ENCODE data around the gene GALNT9. TPM values are rescaled to one million over a fixed set of nuclear protein-coding genes. Genes with fewer than 3 reads are reported as not detected.

GALNT9 gene
- total RNA-seq, 2 donors from 2014 or later: not detected

DNA sequence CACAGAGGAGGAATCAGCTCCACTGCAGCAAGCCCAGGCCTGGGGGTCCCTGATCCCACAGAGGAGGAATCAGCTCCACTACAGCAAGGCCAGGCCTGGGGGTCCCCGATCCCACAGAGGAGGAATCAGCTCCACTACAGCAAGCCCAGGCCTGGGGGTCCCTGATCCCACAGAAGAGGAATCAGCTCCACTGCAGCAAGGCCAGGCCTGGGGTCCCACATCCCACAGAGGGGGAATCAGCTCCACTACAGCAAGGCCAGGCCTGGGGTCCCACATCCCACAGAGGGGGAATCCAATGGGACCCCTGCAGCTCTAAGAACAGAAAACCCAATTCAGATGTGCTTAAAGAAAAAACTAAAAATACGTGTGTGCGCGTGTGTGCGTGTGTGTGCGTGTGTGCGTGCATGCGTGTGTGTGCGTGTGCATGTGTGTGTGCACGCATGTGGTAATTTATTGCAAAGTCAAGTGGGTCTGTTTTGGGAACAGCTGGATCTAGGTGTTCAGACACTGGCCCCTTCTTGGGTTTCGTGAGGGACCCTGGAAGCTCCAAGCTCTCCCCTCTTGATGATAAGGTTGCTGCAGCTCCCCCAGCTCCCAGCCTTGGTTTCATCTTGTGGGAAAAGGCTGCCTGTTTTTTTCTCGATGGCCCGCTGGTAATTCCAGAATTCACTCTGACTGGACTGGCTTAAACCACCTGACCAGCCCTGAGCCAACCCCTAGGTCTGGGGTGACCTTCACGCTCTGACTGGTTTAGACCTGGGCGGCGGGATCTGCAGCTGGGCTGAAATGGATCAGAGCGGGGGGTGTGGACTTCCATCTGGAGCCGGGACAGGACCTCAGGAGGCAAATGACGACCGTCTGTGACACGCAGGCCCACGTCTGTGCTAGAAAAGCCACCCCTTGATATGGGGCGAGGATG, 47.1 kb downstream of the GALNT9 start:
- DNase-seq: no peak

DNA sequence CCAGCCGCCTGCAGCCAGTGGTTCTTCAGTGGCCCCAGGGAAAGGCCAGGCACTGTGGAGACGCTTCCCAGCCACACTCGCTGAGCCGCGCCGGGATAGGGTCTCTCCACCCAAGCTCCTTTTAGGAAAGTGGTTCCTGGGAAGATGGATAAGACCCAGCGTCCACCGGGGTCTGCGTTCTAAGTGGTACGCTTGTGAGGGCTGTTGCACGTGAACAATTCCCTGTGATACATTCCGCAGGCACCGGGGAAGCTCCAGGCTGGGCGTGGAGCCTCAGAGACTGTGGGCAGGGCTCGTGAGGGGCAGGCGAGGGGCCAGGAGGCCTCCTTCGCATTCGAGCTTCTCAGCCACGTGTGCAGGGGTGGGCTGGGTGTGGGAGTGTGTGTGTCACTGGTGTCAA, 48.4 kb downstream of the GALNT9 start:
- peaks cover 10% of the 10 kb centered on the region for H3K4me1 Mint-ChIP-seq
- peaks cover 3% of the 10 kb centered on the region for H3K36me3 Mint-ChIP-seq (ENCODE audit: low read depth)
- no peaks in the 10 kb centered on the region for H3K9me3 ChIP-seq (ENCODE audit: control insufficient read depth, low read length, poor library complexity, severe bottlenecking)
- no peak for ATAC-seq
- no peak overlapping the region for H3K27ac Mint-ChIP-seq
- no peak for DNase-seq
- H3K27me3 Mint-ChIP-seq: peaks cover 37% of the 10 kb centered on the region
- H3K4me3 Mint-ChIP-seq: no peak overlapping the region

More for the DNA sequence above, 47.1 kb downstream of the GALNT9 start:
- H3K9me3 ChIP-seq (ENCODE audit: control insufficient read depth, low read length, poor library complexity, severe bottlenecking): no peaks in the 10 kb centered on the region
- ATAC-seq: no peak
- peaks cover 25% of the 10 kb centered on the region for H3K27me3 Mint-ChIP-seq
- H3K4me3 Mint-ChIP-seq: no peak overlapping the region
- H3K4me1 Mint-ChIP-seq: peaks cover 10% of the 10 kb centered on the region
- no peak overlapping the region for H3K27ac Mint-ChIP-seq
- H3K36me3 Mint-ChIP-seq (ENCODE audit: low read depth): peaks cover 3% of the 10 kb centered on the region

DNA sequence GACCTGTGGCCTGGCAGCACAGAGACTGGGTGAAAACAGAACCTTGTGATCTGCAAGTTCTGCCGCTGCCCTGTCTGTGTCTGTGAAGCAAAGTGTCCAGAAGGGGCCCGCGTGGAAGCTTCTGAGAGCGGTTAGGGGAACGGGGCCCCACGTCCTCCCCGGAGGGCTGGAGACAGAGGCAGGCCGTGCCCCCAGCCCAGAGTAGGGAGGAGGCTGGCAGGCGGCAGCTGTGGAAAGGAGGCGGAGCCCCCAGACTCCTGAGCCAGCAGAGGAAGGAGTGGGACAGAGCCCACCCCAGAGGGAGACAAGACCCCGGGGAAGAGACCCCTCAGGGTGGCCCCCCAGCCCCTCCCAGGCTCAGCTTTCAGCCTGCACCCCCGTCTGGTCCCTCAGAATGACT, 49.0 kb downstream of the GALNT9 start:
- ATAC-seq: no peak
- H3K9me3 ChIP-seq (ENCODE audit: control insufficient read depth, low read length, poor library complexity, severe bottlenecking): no peaks in the 10 kb centered on the region
- no peak overlapping the region for H3K4me3 Mint-ChIP-seq
- no peak for DNase-seq
- H3K4me1 Mint-ChIP-seq: peaks cover 7% of the 10 kb centered on the region
- no peaks in the 10 kb centered on the region for H3K36me3 Mint-ChIP-seq (ENCODE audit: low read depth)
- peaks cover 38% of the 10 kb centered on the region for H3K27me3 Mint-ChIP-seq
- H3K27ac Mint-ChIP-seq: no peak overlapping the region

DNA sequence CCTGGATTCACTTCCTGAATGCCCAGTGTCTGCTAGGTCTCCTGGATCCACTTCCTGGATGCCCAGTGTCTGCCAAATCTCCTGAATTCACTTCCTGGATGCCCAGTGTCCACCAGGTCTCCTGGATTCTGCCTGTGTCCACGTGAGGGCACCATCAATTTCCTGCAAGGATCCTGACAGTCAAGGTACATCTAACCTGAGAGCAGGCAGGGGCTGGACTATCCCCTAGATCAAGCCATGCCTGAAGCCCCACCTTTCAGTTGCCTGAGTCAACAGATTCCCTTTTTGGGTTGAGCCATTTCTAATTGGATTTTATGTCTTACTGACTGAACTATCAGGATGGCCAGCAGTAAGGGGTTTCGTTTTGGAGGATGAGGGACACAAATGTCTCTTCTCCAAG, 49.5 kb downstream of the GALNT9 start:
- Mint-ChIP-seq H3K4me3 (no peak overlapping the region), H3K27ac (no peak overlapping the region), H3K27me3 (peaks cover 39% of the 10 kb centered on the region), H3K36me3 (ENCODE audit: low read depth) (no peaks in the 10 kb centered on the region), H3K4me1 (peaks cover 7% of the 10 kb centered on the region)
- DNase-seq: no peak
- no peak for ATAC-seq
- H3K9me3 ChIP-seq (ENCODE audit: control insufficient read depth, low read length, poor library complexity, severe bottlenecking): no peaks in the 10 kb centered on the region

DNA sequence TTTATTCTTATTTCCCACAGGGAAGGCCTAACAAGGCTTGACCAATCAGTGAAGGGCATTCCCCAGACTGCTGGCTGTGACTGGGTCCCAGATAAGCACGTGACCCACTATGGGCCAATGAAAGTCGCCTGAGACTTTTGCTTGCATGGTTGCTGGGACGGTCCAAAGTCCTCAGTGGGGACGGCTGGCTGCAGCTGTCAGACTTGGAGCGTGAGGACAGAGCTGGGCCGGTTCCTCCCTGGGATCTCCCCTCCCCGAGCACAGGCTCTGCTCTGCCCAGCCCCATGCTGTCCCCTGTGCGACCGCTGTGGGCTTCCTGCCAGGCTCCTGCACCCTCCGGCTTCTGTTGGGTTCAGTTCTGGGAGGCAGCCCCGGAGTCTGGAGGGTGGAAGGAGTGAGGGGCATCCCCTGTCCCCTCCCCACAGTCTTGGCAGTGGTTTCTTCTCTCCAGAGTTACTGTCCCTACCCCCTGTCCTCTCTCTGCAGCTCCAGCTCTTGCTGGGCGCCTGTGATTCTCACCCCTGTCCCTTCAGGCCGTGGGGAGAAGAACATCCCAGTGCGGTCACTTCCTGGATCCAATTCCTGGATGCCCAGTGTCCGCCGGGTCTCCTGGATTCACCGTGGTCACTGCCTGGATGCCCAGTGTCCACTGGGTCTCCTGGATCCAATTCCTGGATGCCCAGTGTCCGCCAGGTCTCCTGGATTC, 50.1 kb downstream of the GALNT9 start:
- peaks cover 41% of the 10 kb centered on the region for H3K27me3 Mint-ChIP-seq
- no peak for DNase-seq
- H3K27ac Mint-ChIP-seq: no peak overlapping the region
- no peak overlapping the region for H3K4me3 Mint-ChIP-seq
- no peak for ATAC-seq
- H3K4me1 Mint-ChIP-seq: peaks cover 7% of the 10 kb centered on the region
- H3K9me3 ChIP-seq (ENCODE audit: control insufficient read depth, low read length, poor library complexity, severe bottlenecking): no peaks in the 10 kb centered on the region
- no peaks in the 10 kb centered on the region for H3K36me3 Mint-ChIP-seq (ENCODE audit: low read depth)

DNA sequence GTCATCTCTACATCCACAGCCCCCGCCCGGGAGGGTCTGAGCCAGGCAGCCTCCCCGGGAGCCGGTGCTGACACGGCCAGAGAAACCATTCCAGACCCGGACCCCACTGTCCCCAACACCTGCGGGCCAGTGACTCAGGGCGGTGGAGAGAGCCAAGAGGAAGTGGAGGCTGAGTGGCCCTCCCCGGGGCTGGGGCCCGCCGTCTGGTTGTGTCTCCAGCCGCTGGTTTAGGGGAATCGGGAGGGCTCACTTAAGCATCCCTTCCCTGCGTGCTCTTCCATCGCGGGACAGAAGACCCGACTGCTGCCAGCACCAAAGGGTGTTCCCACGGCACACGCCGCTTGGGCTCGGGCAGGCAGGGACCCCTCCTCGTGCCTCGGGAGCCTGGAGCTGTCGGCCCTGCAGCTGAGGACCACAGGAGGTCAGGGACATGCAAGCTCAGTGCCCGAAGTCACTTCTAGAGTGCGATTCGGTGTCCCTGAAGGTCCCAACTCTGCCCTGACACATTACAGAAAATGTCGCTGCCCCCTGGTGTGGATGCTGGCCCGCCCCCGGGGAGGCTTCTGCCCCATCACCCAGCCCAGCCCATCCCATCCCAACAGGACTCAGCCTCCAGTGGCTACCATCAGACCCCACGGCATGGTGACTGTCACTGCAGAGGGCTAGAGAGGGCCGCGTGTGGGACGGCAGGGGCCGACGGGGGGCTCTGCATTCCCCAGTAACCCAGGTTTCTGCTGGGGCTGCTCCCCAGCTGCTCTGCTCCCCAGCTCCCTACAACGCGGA, 50.8 kb downstream of the GALNT9 start:
- Mint-ChIP-seq H3K36me3 (ENCODE audit: low read depth) (no peaks in the 10 kb centered on the region), H3K27me3 (peaks cover 34% of the 10 kb centered on the region), H3K4me1 (peaks cover 5% of the 10 kb centered on the region), H3K27ac (no peak overlapping the region), H3K4me3 (no peak overlapping the region)
- no peak for DNase-seq
- no peaks in the 10 kb centered on the region for H3K9me3 ChIP-seq (ENCODE audit: control insufficient read depth, low read length, poor library complexity, severe bottlenecking)
- no peak for ATAC-seq

DNA sequence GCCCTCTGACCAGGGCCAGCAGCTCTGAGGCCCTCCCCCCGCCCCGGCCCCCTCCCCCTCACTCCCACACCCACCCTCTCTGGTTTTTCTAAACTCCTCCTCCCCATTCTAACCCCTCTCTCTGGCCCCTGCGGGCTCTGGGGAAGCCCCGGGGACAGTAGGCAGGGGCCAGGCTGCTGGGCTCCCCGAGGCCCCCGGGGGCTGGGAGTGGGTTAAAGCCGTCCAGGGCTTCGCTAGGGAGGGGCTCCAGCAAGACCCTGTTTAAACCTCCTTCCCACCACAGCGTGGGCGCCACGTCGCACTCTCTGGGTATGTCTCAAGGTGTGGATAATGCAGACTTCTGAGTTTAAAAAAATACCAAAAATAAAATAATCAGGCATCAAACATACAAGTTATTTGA, 51.4 kb downstream of the GALNT9 start:
- H3K4me3 Mint-ChIP-seq: no peak overlapping the region
- no peaks in the 10 kb centered on the region for H3K36me3 Mint-ChIP-seq (ENCODE audit: low read depth)
- peaks cover under 1% of the 10 kb centered on the region for H3K4me1 Mint-ChIP-seq
- ATAC-seq (no peak), DNase-seq (no peak)
- no peak overlapping the region for H3K27ac Mint-ChIP-seq
- no peaks in the 10 kb centered on the region for H3K9me3 ChIP-seq (ENCODE audit: control insufficient read depth, low read length, poor library complexity, severe bottlenecking)
- peaks cover 38% of the 10 kb centered on the region for H3K27me3 Mint-ChIP-seq

DNA sequence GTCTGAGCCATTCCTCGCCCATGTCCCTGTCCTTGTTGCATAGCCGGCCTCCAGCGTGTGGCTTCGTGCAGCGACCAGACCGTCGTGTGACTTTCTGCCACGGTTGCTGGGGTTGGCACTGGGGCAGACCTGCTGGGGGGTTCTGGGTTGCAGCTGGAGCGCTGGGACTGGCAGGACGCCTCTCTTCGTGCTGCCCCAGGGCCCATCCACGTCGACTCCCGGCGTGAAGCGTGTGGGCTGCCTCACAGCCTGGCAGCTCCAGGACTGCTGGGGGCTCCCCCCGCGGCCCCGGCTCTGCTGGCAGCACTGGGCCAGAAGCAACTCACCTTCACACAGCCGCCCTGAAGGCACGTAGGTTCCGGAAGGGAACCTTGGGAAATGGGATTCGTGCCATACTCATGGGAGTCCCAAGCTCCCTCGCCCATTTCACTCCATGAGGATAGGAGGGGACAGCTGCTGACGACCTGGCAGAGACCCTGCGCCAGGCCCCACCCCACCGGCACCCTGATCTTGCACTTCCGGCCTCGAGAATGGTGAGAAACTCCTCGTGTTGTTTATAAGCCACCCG, 51.9 kb downstream of the GALNT9 start:
- no peaks in the 10 kb centered on the region for H3K9me3 ChIP-seq (ENCODE audit: control insufficient read depth, low read length, poor library complexity, severe bottlenecking)
- H3K4me1 Mint-ChIP-seq: no peaks in the 10 kb centered on the region
- H3K4me3 Mint-ChIP-seq: no peak overlapping the region
- H3K27me3 Mint-ChIP-seq: peaks cover 41% of the 10 kb centered on the region
- H3K27ac Mint-ChIP-seq: no peak overlapping the region
- no peaks in the 10 kb centered on the region for H3K36me3 Mint-ChIP-seq (ENCODE audit: low read depth)
- ATAC-seq (no peak), DNase-seq (no peak)

DNA sequence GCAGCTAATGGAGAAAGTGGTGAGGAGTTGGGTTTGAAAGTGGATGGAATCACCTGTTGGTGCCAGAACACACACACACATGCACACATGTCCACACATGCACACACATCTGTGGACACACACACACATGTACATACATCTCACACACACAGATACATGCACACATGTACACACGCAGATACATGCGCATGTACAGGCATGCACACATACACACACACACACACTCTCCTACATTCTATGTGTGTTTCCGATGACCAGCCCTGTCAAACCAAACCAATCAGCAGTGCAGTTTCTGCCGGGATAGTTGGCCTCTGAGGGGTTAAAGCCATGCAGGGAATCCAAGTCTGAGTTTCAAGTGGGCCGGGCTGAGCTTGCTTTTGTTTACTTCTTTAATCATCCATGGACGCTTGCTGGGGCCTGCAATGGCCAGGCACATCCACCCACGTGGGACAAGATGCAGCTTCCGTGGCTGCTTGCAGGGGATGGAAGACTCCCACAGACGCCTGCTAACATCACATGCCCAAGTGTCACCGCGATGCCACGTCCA, 52.5 kb downstream of the GALNT9 start:
- Mint-ChIP-seq H3K27me3 (peaks cover 41% of the 10 kb centered on the region), H3K27ac (no peak overlapping the region), H3K36me3 (ENCODE audit: low read depth) (no peaks in the 10 kb centered on the region), H3K4me3 (no peak overlapping the region), H3K4me1 (no peaks in the 10 kb centered on the region)
- no peaks in the 10 kb centered on the region for H3K9me3 ChIP-seq (ENCODE audit: control insufficient read depth, low read length, poor library complexity, severe bottlenecking)
- no peak for DNase-seq
- ATAC-seq: no peak

DNA sequence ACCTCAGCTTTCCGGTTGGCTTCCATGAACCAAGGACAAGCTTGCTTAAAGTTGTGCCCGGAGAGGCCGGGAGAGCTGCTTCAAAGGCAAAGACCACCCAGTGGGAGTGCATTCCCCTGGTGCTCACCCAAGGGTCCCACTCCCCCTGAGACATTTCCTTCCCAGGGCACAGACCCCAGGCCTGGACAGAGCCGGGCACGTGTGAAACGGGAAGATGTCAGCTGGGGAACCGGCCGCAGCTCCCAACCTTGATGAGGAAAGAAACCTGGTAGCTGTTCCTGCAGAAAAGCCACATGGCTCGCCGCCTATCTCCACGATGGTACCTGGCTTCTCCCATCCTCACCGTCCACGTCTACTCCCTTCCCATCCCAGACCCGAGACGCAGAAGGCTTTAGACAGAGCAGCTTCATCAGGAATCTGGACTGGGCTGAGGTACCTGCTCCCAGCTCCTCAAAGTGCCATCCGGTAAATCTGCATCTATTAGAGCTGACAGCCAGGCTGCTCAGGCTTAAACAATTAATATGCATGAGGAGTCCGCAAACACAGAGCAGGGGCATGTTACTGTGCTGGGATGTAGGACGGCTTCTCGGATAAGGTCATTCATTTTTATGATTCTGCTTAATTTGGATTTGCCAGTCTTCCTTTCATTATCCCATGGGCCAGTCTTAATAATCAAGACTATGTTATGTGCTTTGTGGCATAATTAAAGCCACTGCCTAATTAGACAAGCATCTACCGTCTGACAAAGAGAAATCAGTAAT, 53.1 kb downstream of the GALNT9 start:
- no peaks in the 10 kb centered on the region for H3K9me3 ChIP-seq (ENCODE audit: control insufficient read depth, low read length, poor library complexity, severe bottlenecking)
- Mint-ChIP-seq H3K27me3 (peaks cover 41% of the 10 kb centered on the region), H3K36me3 (ENCODE audit: low read depth) (no peaks in the 10 kb centered on the region), H3K27ac (no peak overlapping the region), H3K4me1 (no peaks in the 10 kb centered on the region), H3K4me3 (no peak overlapping the region)
- no peak for ATAC-seq
- no peak for DNase-seq

DNA sequence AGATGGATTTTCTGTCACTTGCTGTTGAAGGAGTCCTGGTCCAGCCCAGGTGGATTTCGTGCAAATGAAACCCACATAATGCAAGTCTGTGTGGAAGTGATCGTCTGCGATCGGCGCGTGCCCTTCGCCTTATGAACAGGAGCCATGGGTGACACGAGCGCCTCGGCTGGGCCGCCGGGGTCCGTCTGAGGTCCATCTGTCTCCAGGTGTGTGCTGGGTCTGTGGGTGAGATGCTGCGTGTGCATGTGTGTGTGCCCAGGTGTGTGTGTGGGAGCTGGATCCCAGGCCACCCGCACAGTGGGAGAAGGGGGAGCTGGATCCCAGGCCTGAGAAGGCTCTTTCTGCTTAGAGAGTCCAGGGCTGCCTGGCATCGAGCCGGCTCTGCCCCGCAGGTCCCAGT, 53.8 kb downstream of the GALNT9 start:
- H3K27me3 Mint-ChIP-seq: peaks cover 37% of the 10 kb centered on the region

DNA sequence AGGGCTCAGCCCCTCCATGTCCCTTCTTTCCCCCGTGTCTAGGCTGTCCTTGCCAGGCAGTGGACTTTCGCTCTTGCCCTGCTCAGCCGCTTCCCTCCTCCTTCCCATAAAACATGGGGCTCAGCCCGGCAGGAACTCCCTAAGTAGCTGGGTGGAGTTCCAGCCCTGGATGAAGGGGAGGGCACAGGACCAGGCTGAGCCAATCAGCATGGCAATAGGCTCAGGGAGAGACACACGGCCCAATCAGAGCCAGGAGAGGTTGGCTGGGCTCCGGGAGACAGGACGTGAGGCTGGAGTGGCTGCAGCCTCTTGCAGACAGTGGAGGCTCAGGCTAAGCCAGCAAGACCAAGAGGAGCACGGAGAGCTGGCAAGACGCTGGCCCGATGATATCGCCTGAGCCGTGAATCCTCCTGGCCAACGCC, 54.3 kb downstream of the GALNT9 start:
- Mint-ChIP-seq H3K27ac (no peak overlapping the region), H3K4me1 (peaks cover 2% of the 10 kb centered on the region), H3K27me3 (peaks cover 37% of the 10 kb centered on the region), H3K4me3 (no peak overlapping the region), H3K36me3 (ENCODE audit: low read depth) (no peaks in the 10 kb centered on the region)
- ATAC-seq: no peak
- DNase-seq: no peak
- H3K9me3 ChIP-seq (ENCODE audit: control insufficient read depth, low read length, poor library complexity, severe bottlenecking): no peaks in the 10 kb centered on the region

More for the DNA sequence above, 53.8 kb downstream of the GALNT9 start:
- H3K9me3 ChIP-seq (ENCODE audit: control insufficient read depth, low read length, poor library complexity, severe bottlenecking): no peaks in the 10 kb centered on the region
- H3K36me3 Mint-ChIP-seq (ENCODE audit: low read depth): no peaks in the 10 kb centered on the region
- ATAC-seq (no peak), DNase-seq (no peak)
- no peak overlapping the region for H3K27ac Mint-ChIP-seq
- H3K4me1 Mint-ChIP-seq: peaks cover under 1% of the 10 kb centered on the region
- no peak overlapping the region for H3K4me3 Mint-ChIP-seq
